ENCODE results near the gene IMMP2L. TPM values are rescaled to one million over a fixed set of nuclear protein-coding genes. Genes with fewer than 3 reads are reported as not detected.

The IMMP2L gene
- total RNA-seq, 3 donors from 2014 or later (not counting 1 experiment from before 2014, with no cell fraction given) = 6.9 to 9.2 (median 8.7) TPM

DNA sequence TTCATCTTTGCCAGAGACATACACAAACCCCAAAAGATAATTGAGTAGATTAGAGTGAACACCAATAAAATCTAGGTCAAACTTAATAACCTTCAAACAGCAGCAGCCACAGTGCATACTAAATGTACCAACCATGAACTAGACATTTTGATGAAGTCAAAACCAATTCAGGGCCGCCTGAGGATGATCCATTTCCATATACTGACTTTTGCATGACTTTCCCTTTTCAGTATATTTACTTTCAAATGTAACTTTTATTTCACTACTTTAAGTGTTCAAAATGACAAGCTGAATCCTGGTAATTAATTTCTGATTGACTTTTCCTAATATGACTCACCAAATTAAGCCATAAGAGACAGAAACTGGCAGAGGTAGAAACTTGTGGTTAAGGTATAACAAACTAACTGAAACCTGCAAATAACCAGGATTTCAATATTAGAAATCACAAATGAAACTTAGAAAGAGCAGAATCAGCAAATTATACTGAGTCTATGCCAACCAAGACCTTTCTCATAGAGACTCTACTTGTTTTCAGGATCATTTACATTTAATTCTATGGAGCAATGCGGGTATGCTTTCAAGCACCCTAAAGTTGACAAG, 643.2 kb downstream of the IMMP2L start:
- Histone ChIP-seq H3K4me1 (ENCODE audit: control insufficient read depth, insufficient read depth, low read length) (no peaks in the 10 kb centered on the region), H3K9me3 (ENCODE audit: control insufficient read depth, insufficient read depth, low read length) (no peaks in the 10 kb centered on the region), H3K27me3 (ENCODE audit: control insufficient read depth, insufficient read depth, low read length) (no peaks in the 10 kb centered on the region), H3K4me3 (ENCODE audit: low read length) (no peak overlapping the region), H3K27ac (ENCODE audit: low read length) (no peak overlapping the region), H3K36me3 (ENCODE audit: control insufficient read depth, insufficient read depth, low read length) (no peaks in the 10 kb centered on the region)
- Mint-ChIP-seq H3K4me3 (no peak overlapping the region), H3K27ac (no peak overlapping the region), H3K36me3 (no peaks in the 10 kb centered on the region), H3K27me3 (ENCODE audit: low read depth in 2 of 2) (no peaks in the 10 kb centered on the region), H3K9me3 (peaks cover 2 to 6% of the 10 kb centered on the region in 2 donors), H3K4me1 (no peaks in the 10 kb centered on the region)
- intact Hi-C loops (cut with micrococcal nuclease) = no loop called here
- ATAC-seq (no peak), DNase-seq (no peak)
- TF ChIP-seq, protein P1, sequence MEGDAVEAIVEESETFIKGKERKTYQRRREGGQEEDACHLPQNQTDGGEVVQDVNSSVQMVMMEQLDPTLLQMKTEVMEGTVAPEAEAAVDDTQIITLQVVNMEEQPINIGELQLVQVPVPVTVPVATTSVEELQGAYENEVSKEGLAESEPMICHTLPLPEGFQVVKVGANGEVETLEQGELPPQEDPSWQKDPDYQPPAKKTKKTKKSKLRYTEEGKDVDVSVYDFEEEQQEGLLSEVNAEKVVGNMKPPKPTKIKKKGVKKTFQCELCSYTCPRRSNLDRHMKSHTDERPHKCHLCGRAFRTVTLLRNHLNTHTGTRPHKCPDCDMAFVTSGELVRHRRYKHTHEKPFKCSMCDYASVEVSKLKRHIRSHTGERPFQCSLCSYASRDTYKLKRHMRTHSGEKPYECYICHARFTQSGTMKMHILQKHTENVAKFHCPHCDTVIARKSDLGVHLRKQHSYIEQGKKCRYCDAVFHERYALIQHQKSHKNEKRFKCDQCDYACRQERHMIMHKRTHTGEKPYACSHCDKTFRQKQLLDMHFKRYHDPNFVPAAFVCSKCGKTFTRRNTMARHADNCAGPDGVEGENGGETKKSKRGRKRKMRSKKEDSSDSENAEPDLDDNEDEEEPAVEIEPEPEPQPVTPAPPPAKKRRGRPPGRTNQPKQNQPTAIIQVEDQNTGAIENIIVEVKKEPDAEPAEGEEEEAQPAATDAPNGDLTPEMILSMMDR (IDR thresholded peaks at IDR 0.05) = no peak
- WGBS (ENCODE audit: insufficient coverage) = 72% methylated on average over 2 of the region's 2 CpGs

DNA sequence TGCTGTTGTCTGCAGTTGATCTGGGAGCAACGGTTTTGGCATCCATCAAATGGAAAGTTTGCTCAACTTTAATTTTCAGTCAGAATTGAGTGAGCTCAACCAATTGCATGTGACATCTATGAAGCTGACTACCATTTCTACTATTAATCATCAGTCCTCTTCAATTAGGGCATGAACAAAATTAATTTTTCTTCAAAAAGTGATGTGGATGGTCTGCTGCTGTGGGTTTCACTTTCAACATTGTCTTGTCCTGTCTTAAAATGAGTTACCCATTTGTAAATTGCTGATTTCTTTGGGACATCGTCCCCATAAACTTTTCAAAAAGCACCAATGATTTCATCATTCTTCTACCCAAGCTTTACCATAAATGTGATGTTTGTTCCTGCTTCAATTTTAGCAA, 648.0 kb downstream of the IMMP2L start:
- no peak for ATAC-seq
- no peak overlapping the region for H3K4me3 Mint-ChIP-seq
- intact Hi-C loops (cut with micrococcal nuclease) = no loop called here

DNA sequence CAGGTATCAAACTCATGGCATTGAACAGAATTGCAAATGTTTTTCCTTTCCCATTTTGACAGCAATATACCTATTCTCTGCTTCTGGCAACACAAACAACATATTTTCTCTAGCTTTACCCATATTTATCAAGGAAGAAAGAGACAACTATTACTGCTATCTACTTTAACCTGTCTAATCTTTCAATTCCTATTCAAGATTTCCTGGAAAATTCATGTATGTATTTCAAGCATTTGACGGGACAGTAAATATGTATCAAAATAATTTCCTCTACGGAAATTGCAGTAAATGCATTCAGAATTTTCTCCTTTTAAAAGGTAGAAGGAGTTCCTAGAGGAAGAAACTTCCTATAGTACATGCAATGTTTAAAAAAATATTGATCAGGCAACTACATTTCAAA, 650.7 kb downstream of the IMMP2L start:
- DNase-seq (no peak), ATAC-seq (no peak)
- Histone ChIP-seq H3K36me3 (ENCODE audit: control insufficient read depth, insufficient read depth, low read length) (no peaks in the 10 kb centered on the region), H3K9me3 (ENCODE audit: control insufficient read depth, insufficient read depth, low read length) (no peaks in the 10 kb centered on the region), H3K4me1 (ENCODE audit: control insufficient read depth, insufficient read depth, low read length) (no peaks in the 10 kb centered on the region), H3K27me3 (ENCODE audit: control insufficient read depth, insufficient read depth, low read length) (no peaks in the 10 kb centered on the region), H3K4me3 (ENCODE audit: low read length) (no peak overlapping the region), H3K27ac (ENCODE audit: low read length) (no peak overlapping the region)
- peaks cover 5 to 11% of the 10 kb centered on the region in 2 donors for H3K9me3 Mint-ChIP-seq
- H3K4me1 Mint-ChIP-seq = no peaks in the 10 kb centered on the region
- no CpG with 5 or more reads among the region's 2 CpGs for WGBS (ENCODE audit: insufficient coverage)
- intact Hi-C loops (cut with micrococcal nuclease) = no loop called here
- H3K27ac Mint-ChIP-seq = no peak overlapping the region
- no peaks in the 10 kb centered on the region for H3K36me3 Mint-ChIP-seq
- TF ChIP-seq, protein P1 (IDR thresholded peaks at IDR 0.05) = no peak
- H3K27me3 Mint-ChIP-seq (ENCODE audit: low read depth in 2 of 2) = no peaks in the 10 kb centered on the region
- H3K4me3 Mint-ChIP-seq = no peak overlapping the region

More for the DNA sequence above, 648.0 kb downstream of the IMMP2L start:
- Histone ChIP-seq H3K4me3 (ENCODE audit: low read length) (no peak overlapping the region), H3K4me1 (ENCODE audit: control insufficient read depth, insufficient read depth, low read length) (no peaks in the 10 kb centered on the region), H3K27me3 (ENCODE audit: control insufficient read depth, insufficient read depth, low read length) (no peaks in the 10 kb centered on the region), H3K9me3 (ENCODE audit: control insufficient read depth, insufficient read depth, low read length) (no peaks in the 10 kb centered on the region), H3K27ac (ENCODE audit: low read length) (no peak overlapping the region), H3K36me3 (ENCODE audit: control insufficient read depth, insufficient read depth, low read length) (no peaks in the 10 kb centered on the region)
- Mint-ChIP-seq H3K27me3 (ENCODE audit: low read depth in 2 of 2) (no peaks in the 10 kb centered on the region), H3K36me3 (no peaks in the 10 kb centered on the region), H3K27ac (no peak overlapping the region), H3K9me3 (peaks cover 5 to 11% of the 10 kb centered on the region in 2 donors), H3K4me1 (no peaks in the 10 kb centered on the region)
- 87% methylated on average over 2 of the region's 2 CpGs for WGBS (ENCODE audit: insufficient coverage)
- no peak for DNase-seq
- TF ChIP-seq, protein P1 (IDR thresholded peaks at IDR 0.05) = no peak

DNA sequence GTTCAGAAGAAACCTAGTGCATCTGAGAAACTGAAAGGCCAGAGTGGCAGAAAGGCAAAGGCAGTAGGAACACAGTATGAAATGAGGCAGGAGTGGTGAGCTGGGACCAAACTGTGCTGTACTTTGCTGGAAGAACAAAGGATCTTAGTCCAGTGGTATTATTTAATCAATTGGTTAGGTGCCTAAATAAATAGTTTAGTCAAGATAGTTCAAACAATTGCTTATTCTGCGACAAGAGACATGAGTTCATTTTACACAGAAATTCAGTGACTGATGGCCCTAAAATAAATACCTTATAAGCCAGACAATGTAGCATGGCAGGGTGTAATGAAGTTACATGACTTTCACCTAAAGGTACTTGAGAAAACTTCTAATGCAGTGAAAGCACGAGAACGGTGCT, 653.2 kb downstream of the IMMP2L start:
- Histone ChIP-seq H3K4me3 (ENCODE audit: low read length) (no peak overlapping the region), H3K27me3 (ENCODE audit: control insufficient read depth, insufficient read depth, low read length) (no peaks in the 10 kb centered on the region), H3K36me3 (ENCODE audit: control insufficient read depth, insufficient read depth, low read length) (no peaks in the 10 kb centered on the region), H3K4me1 (ENCODE audit: control insufficient read depth, insufficient read depth, low read length) (no peaks in the 10 kb centered on the region), H3K27ac (ENCODE audit: low read length) (no peak overlapping the region), H3K9me3 (ENCODE audit: control insufficient read depth, insufficient read depth, low read length) (no peaks in the 10 kb centered on the region)
- TF ChIP-seq, protein P1 (IDR thresholded peaks at IDR 0.05) = no peak
- 31% methylated on average over 2 of the region's 3 CpGs for WGBS (ENCODE audit: insufficient coverage)
- intact Hi-C loops (cut with micrococcal nuclease) = no loop called here
- Mint-ChIP-seq H3K4me1 (no peaks in the 10 kb centered on the region), H3K36me3 (no peaks in the 10 kb centered on the region), H3K27ac (no peak overlapping the region), H3K4me3 (no peak overlapping the region), H3K9me3 (peaks cover 3 to 8% of the 10 kb centered on the region in 2 donors), H3K27me3 (ENCODE audit: low read depth in 2 of 2) (no peaks in the 10 kb centered on the region)
- no peak for ATAC-seq
- no peak for DNase-seq
